ENCODE measurements around the gene AK3. TPM values are rescaled to one million over a fixed set of nuclear protein-coding genes. Genes with fewer than 3 reads are reported as not detected.

Gene AK3
- total and polyA plus RNA-seq, 2 of the 8 experiments (the other 6 are each of a cell fraction or from before 2014, with no cell fraction given) = 8.9 to 30.0 TPM

DNA sequence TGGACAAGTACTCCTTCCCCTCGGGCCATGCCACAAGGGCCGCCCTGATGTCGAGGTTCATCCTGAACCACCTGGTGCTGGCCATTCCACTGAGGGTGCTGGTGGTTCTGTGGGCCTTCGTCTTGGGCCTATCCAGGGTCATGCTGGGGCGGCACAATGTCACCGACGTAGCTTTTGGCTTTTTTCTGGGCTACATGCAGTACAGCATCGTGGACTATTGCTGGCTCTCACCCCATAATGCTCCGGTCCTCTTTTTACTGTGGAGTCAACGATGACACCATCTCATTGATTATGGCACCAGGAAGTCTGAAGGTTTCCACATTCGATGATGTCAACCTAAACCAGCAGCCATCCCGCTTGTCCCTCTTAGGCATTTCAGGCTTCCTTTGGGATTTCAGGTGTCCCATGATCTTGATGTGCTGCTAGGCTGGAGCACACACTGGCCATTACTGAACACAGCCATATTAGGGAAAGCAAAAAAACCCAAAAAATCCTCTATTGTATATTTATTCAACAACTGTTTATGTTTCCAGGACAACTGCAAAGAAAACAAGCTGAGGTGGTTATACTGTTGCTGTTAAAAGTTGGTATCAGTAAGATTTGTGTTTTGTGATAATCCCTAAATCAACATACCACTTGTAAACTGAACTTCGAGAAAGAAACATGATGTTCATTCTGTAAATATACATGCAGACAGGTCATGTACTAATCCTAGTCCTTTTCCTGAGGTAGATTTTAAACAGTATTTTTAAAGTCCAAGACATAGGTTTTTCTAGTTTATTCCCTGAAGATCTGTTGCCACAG is 77.8 kb downstream of the AK3 start (continued):
- TF ChIP-seq, protein P1, sequence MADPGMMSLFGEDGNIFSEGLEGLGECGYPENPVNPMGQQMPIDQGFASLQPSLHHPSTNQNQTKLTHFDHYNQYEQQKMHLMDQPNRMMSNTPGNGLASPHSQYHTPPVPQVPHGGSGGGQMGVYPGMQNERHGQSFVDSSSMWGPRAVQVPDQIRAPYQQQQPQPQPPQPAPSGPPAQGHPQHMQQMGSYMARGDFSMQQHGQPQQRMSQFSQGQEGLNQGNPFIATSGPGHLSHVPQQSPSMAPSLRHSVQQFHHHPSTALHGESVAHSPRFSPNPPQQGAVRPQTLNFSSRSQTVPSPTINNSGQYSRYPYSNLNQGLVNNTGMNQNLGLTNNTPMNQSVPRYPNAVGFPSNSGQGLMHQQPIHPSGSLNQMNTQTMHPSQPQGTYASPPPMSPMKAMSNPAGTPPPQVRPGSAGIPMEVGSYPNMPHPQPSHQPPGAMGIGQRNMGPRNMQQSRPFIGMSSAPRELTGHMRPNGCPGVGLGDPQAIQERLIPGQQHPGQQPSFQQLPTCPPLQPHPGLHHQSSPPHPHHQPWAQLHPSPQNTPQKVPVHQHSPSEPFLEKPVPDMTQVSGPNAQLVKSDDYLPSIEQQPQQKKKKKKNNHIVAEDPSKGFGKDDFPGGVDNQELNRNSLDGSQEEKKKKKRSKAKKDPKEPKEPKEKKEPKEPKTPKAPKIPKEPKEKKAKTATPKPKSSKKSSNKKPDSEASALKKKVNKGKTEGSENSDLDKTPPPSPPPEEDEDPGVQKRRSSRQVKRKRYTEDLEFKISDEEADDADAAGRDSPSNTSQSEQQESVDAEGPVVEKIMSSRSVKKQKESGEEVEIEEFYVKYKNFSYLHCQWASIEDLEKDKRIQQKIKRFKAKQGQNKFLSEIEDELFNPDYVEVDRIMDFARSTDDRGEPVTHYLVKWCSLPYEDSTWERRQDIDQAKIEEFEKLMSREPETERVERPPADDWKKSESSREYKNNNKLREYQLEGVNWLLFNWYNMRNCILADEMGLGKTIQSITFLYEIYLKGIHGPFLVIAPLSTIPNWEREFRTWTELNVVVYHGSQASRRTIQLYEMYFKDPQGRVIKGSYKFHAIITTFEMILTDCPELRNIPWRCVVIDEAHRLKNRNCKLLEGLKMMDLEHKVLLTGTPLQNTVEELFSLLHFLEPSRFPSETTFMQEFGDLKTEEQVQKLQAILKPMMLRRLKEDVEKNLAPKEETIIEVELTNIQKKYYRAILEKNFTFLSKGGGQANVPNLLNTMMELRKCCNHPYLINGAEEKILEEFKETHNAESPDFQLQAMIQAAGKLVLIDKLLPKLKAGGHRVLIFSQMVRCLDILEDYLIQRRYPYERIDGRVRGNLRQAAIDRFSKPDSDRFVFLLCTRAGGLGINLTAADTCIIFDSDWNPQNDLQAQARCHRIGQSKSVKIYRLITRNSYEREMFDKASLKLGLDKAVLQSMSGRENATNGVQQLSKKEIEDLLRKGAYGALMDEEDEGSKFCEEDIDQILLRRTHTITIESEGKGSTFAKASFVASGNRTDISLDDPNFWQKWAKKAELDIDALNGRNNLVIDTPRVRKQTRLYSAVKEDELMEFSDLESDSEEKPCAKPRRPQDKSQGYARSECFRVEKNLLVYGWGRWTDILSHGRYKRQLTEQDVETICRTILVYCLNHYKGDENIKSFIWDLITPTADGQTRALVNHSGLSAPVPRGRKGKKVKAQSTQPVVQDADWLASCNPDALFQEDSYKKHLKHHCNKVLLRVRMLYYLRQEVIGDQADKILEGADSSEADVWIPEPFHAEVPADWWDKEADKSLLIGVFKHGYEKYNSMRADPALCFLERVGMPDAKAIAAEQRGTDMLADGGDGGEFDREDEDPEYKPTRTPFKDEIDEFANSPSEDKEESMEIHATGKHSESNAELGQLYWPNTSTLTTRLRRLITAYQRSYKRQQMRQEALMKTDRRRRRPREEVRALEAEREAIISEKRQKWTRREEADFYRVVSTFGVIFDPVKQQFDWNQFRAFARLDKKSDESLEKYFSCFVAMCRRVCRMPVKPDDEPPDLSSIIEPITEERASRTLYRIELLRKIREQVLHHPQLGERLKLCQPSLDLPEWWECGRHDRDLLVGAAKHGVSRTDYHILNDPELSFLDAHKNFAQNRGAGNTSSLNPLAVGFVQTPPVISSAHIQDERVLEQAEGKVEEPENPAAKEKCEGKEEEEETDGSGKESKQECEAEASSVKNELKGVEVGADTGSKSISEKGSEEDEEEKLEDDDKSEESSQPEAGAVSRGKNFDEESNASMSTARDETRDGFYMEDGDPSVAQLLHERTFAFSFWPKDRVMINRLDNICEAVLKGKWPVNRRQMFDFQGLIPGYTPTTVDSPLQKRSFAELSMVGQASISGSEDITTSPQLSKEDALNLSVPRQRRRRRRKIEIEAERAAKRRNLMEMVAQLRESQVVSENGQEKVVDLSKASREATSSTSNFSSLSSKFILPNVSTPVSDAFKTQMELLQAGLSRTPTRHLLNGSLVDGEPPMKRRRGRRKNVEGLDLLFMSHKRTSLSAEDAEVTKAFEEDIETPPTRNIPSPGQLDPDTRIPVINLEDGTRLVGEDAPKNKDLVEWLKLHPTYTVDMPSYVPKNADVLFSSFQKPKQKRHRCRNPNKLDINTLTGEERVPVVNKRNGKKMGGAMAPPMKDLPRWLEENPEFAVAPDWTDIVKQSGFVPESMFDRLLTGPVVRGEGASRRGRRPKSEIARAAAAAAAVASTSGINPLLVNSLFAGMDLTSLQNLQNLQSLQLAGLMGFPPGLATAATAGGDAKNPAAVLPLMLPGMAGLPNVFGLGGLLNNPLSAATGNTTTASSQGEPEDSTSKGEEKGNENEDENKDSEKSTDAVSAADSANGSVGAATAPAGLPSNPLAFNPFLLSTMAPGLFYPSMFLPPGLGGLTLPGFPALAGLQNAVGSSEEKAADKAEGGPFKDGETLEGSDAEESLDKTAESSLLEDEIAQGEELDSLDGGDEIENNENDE (IDR thresholded peaks at IDR 0.05; ENCODE audit: insufficient replicate concordance, low read length) = no peak
- TF ChIP-seq USF2 (IDR thresholded peaks at IDR 0.05; ENCODE audit: low read length) (no peak), PHF8 (conservative IDR thresholded peaks at IDR 0.05; ENCODE audit: low read depth, low read length) (no peak), POU5F1 (IDR thresholded peaks at IDR 0.05; ENCODE audit: low read depth, low read length) (no peak), SIN3A (conservative IDR thresholded peaks at IDR 0.05 in 1 of 2, IDR thresholded peaks at IDR 0.05 in 1 of 2; ENCODE audit: low read depth in 1 of 2, low read length in 2 of 2) (no peak), CREB1 (IDR thresholded peaks at IDR 0.05) (no peak), TEAD4 (IDR thresholded peaks at IDR 0.05; ENCODE audit: low read depth, low read length) (no peak)

Measured in H1 (cell line).